ENCODE results near the gene MGAT3. TPM values are rescaled to one million over a fixed set of nuclear protein-coding genes. Genes with fewer than 3 reads are reported as not detected.

MGAT3 gene
- total and polyA plus RNA-seq, 9 of the 15 experiments (the other 6 are each of a cell fraction or from before 2014, with no cell fraction given), result 0.10 to 11.5 (median 4.6) TPM

- TF ChIP-seq USF1 (CRISPR knock-in tag; IDR thresholded peaks at IDR 0.05), result no peak
- no peak for TF ChIP-seq ARID2 (IDR thresholded peaks at IDR 0.05)
- no peak for TF ChIP-seq CREB3 (tag; conservative IDR thresholded peaks at IDR 0.05; ENCODE audit: low read depth)
- peak; percentile 38; the same call in 1 of the 2 replicates for TF ChIP-seq MBD2 (IDR thresholded peaks at IDR 0.05; ENCODE audit: borderline replicate concordance, low read depth)
- TF ChIP-seq HOXB6 (CRISPR knock-in tag; IDR thresholded peaks at IDR 0.05; ENCODE audit: borderline replicate concordance), result no peak
- TF ChIP-seq PRDM10 (IDR thresholded peaks at IDR 0.05; ENCODE audit: partially characterized antibody), result no peak
- TF ChIP-seq U2AF1 (optimal IDR thresholded peaks at IDR 0.05; ENCODE audit: low read depth, low read length), result no peak
- no peak for TF ChIP-seq MTA1 (IDR thresholded peaks at IDR 0.05; ENCODE audit: borderline replicate concordance)
- TF ChIP-seq ZFPM2 (CRISPR knock-in tag; IDR thresholded peaks at IDR 0.05), result no peak
- TF ChIP-seq SMAD1 (IDR thresholded peaks at IDR 0.05; ENCODE audit: low read depth, low read length, partially characterized antibody), result no peak
- TF ChIP-seq ZBTB8A (IDR thresholded peaks at IDR 0.05; ENCODE audit: partially characterized antibody), result no peak
- no peak for TF ChIP-seq UBTF (IDR thresholded peaks at IDR 0.05; ENCODE audit: borderline replicate concordance in 1 of 2, low read depth in 2 of 2, low read length in 2 of 2)
- TF ChIP-seq L3MBTL2 (IDR thresholded peaks at IDR 0.05), result peak; percentile 20; the same call in 1 of the 2 replicates
- peak; percentile 57; the same call in 1 of the 2 replicates for TF ChIP-seq HMBOX1 (IDR thresholded peaks at IDR 0.05)
- TF ChIP-seq PHB (CRISPR knock-in tag; IDR thresholded peaks at IDR 0.05), result no peak
- no peak for TF ChIP-seq ATF3 (IDR thresholded peaks at IDR 0.05)
- no peak for TF ChIP-seq ATF3 (CRISPR knock-in tag; conservative IDR thresholded peaks at IDR 0.05)
- TF ChIP-seq CEBPB (tag; IDR thresholded peaks at IDR 0.05), result no peak
Measured at GRCh38 chr22:39422721-39423120, 34.1 kb upstream of the MGAT3 start (continued).
